ENCODE measurements around the gene BMERB1. TPM values are rescaled to one million over a fixed set of nuclear protein-coding genes. Genes with fewer than 3 reads are reported as not detected.

BMERB1 gene
- total RNA-seq, 2 donors from 2014 or later: 6.3 to 10.4 TPM

- Histone ChIP-seq H3K9ac (ENCODE audit: extremely low read depth, low read length, poor library complexity, severe bottlenecking) (no peak overlapping the region), H3K9me3 (ENCODE audit: control insufficient read depth, low read length) (no peaks in the 10 kb centered on the region), H3K4me1 (ENCODE audit: control insufficient read depth, insufficient read depth, low read length) (no peaks in the 10 kb centered on the region), H3K27me3 (ENCODE audit: control insufficient read depth, insufficient read depth, low read length, poor library complexity, severe bottlenecking) (no peaks in the 10 kb centered on the region), H3K4me3 (ENCODE audit: low read length) (no peak overlapping the region), H3K27ac (ENCODE audit: low read depth, low read length) (no peak overlapping the region), H3K36me3 (ENCODE audit: control insufficient read depth, insufficient read depth, low read length) (no peaks in the 10 kb centered on the region)
- DNase-seq: no peak
- H3K4me1 Mint-ChIP-seq: no peaks in the 10 kb centered on the region
- no peak for TF ChIP-seq CTCF (conservative IDR thresholded peaks at IDR 0.05)
- peaks cover 7% of the 10 kb centered on the region for H3K27me3 Mint-ChIP-seq (ENCODE audit: insufficient read depth)
- 83 to 96% methylated on average over 2 to 5 of the region's 5 CpGs for WGBS, 2 experiments (ENCODE audit: insufficient coverage in 1 of 2, insufficient read length in 1 of 2)
- H3K4me3 Mint-ChIP-seq: no peak overlapping the region
- H3K36me3 Mint-ChIP-seq (ENCODE audit: low read depth): no peaks in the 10 kb centered on the region
- H3K9me3 Mint-ChIP-seq: no peaks in the 10 kb centered on the region
- no peak overlapping the region for H3K27ac Mint-ChIP-seq
These were observed 121.7 kb downstream of the BMERB1 start for GRCh38 chr16:15556130-15556529.

- no peaks in the 10 kb centered on the region for H3K9me3 Mint-ChIP-seq
- Histone ChIP-seq H3K36me3 (ENCODE audit: control insufficient read depth, insufficient read depth, low read length) (no peaks in the 10 kb centered on the region), H3K9me3 (ENCODE audit: control insufficient read depth, low read length) (no peaks in the 10 kb centered on the region), H3K4me3 (ENCODE audit: low read length) (no peak overlapping the region), H3K4me1 (ENCODE audit: control insufficient read depth, insufficient read depth, low read length) (no peaks in the 10 kb centered on the region), H3K9ac (ENCODE audit: extremely low read depth, low read length, poor library complexity, severe bottlenecking) (no peak overlapping the region), H3K27ac (ENCODE audit: low read depth, low read length) (no peak overlapping the region), H3K27me3 (ENCODE audit: control insufficient read depth, insufficient read depth, low read length, poor library complexity, severe bottlenecking) (no peaks in the 10 kb centered on the region)
- no peaks in the 10 kb centered on the region for H3K4me1 Mint-ChIP-seq
- no peaks in the 10 kb centered on the region for H3K36me3 Mint-ChIP-seq (ENCODE audit: low read depth)
- peaks cover 7% of the 10 kb centered on the region for H3K27me3 Mint-ChIP-seq (ENCODE audit: insufficient read depth)
- no peak overlapping the region for H3K4me3 Mint-ChIP-seq
- TF ChIP-seq CTCF (conservative IDR thresholded peaks at IDR 0.05): no peak
- no peak overlapping the region for H3K27ac Mint-ChIP-seq
- no peak for DNase-seq
- 92 to 93% methylated on average over 3 to 6 of the region's 6 CpGs for WGBS, 2 experiments (ENCODE audit: insufficient coverage in 1 of 2, insufficient read length in 1 of 2)
These were observed 122.9 kb downstream of the BMERB1 start for GRCh38 chr16:15557258-15557657.

GRCh38 chr16:15559176-15559575 lies 124.8 kb downstream of the BMERB1 start:
- peaks cover 4% of the 10 kb centered on the region for H3K27me3 Mint-ChIP-seq (ENCODE audit: insufficient read depth)
- H3K36me3 Mint-ChIP-seq (ENCODE audit: low read depth): no peaks in the 10 kb centered on the region
- no peak overlapping the region for H3K27ac ChIP-seq (ENCODE audit: low read depth, low read length)
- no peak overlapping the region for H3K9ac ChIP-seq (ENCODE audit: extremely low read depth, low read length, poor library complexity, severe bottlenecking)
- no peak overlapping the region for H3K4me3 Mint-ChIP-seq
- TF ChIP-seq CTCF (conservative IDR thresholded peaks at IDR 0.05): no peak
- no peak overlapping the region for H3K4me3 ChIP-seq (ENCODE audit: low read length)
- no peaks in the 10 kb centered on the region for H3K4me1 ChIP-seq (ENCODE audit: control insufficient read depth, insufficient read depth, low read length)
- H3K4me1 Mint-ChIP-seq: peaks cover 7% of the 10 kb centered on the region
- H3K9me3 ChIP-seq (ENCODE audit: control insufficient read depth, low read length): no peaks in the 10 kb centered on the region
- no peaks in the 10 kb centered on the region for H3K27me3 ChIP-seq (ENCODE audit: control insufficient read depth, insufficient read depth, low read length, poor library complexity, severe bottlenecking)
- no peak for DNase-seq
- no peak overlapping the region for H3K27ac Mint-ChIP-seq
- WGBS, 2 experiments (ENCODE audit: insufficient coverage in 1 of 2, insufficient read length in 1 of 2): 93 to 95% methylated on average over 3 to 4 of the region's 4 CpGs
- peaks cover 6% of the 10 kb centered on the region for H3K9me3 Mint-ChIP-seq
- H3K36me3 ChIP-seq (ENCODE audit: control insufficient read depth, insufficient read depth, low read length): no peaks in the 10 kb centered on the region
